Endodermal cell (in vitro differentiated cells): ENCODE results near the gene GRIP1. TPM values are rescaled to one million over a fixed set of nuclear protein-coding genes. Genes with fewer than 3 reads are reported as not detected.

Source experiments
- DNase-seq: peaks from one replicate; pipeline ENCODE4 v3.0.0-alpha.2; 2017
- H3K27ac ChIP-seq: 2 replicates; pipeline ENCODE4 v1.5.1; 2013; ENCODE audit warnings: mild to moderate bottlenecking, low read depth, low read length, moderate library complexity
- H3K27me3 ChIP-seq: 2 replicates; pipeline ENCODE4 v1.6.1; 2013; ENCODE audit warnings: mild to moderate bottlenecking, low read length, moderate library complexity; ENCODE audit not compliant: insufficient read depth, control insufficient read depth, poor library complexity, severe bottlenecking
- H3K36me3 ChIP-seq: 2 replicates; pipeline ENCODE4 v1.7.0; 2013; ENCODE audit warnings: mild to moderate bottlenecking, low read length, moderate library complexity; ENCODE audit not compliant: control insufficient read depth, insufficient read depth
- H3K4me1 ChIP-seq: one replicate; pipeline ENCODE4 v1.7.0; 2013; ENCODE audit warnings: low read length; ENCODE audit not compliant: control insufficient read depth, insufficient read depth
- H3K4me3 ChIP-seq: 2 replicates; pipeline ENCODE4 v1.5.1; 2013; ENCODE audit warnings: mild to moderate bottlenecking, low read length, moderate library complexity
- H3K9ac ChIP-seq: 2 replicates; pipeline ENCODE4 v1.6.1; 2013; ENCODE audit warnings: mild to moderate bottlenecking, low read length, moderate library complexity; ENCODE audit not compliant: poor library complexity, severe bottlenecking; ENCODE audit errors: extremely low read depth
- H3K9me3 ChIP-seq: 2 replicates; pipeline ENCODE4 v1.6.1; 2013; ENCODE audit warnings: mild to moderate bottlenecking, low read length, moderate library complexity; ENCODE audit not compliant: control insufficient read depth
- H3K27ac Mint-ChIP-seq: 2 replicates; pipeline ENCODE4 v1.8.0; 2020; ENCODE audit warnings: mixed read lengths
- H3K27me3 Mint-ChIP-seq: 2 replicates; pipeline ENCODE4 v1.8.0; 2021; ENCODE audit warnings: mild to moderate bottlenecking, mixed read lengths; ENCODE audit not compliant: insufficient read depth
- H3K36me3 Mint-ChIP-seq: 2 replicates; pipeline ENCODE4 v1.8.0; 2020; ENCODE audit warnings: low read depth, mixed read lengths
- H3K4me1 Mint-ChIP-seq: 2 replicates; pipeline ENCODE4 v1.8.0; 2020; ENCODE audit warnings: mixed read lengths
- H3K4me3 Mint-ChIP-seq: 2 replicates; pipeline ENCODE4 v1.8.0; 2020; ENCODE audit warnings: mild to moderate bottlenecking, moderate library complexity, mixed read lengths
- H3K9me3 Mint-ChIP-seq: 2 replicates; pipeline ENCODE4 v1.8.0; 2020; ENCODE audit warnings: mild to moderate bottlenecking, mixed read lengths
- WGBS, 2 experiments: methylation state at CpG; one replicate each; pipeline versions ENCODE4 v1.1.5 to v1.1.7; 2013; ENCODE audit warnings: missing lambda C conversion rate in 2 of 2, mixed read lengths in 1 of 2; ENCODE audit not compliant: insufficient coverage in 1 of 2, insufficient read length in 1 of 2; 5-methylcytosine and 5-hydroxymethylcytosine counted together
- total RNA-seq, 2 donors: library from RNA; stranded (reverse); fragmentation: NEBNext Ultra II Directional in 1 of 2; extraction: Animal tissue kit (Norgen Biotek cat#: 25700) in 1 of 2; gene quantifications; 2 replicates in 1 of 2; 3 replicates in 1 of 2; pipeline ENCODE4 v1.2.1, GENCODE V29; 2021
- TF ChIP-seq, protein P1 (sequence below): fragments of 200-600 bp; sonication (generic); conservative IDR thresholded peaks from 2 replicates; pipeline ENCODE4 v1.5.0; 2021; ENCODE audit warnings: antibody characterized with exemption, mild to moderate bottlenecking

GRIP1 gene
- total RNA-seq, 2 donors from 2014 or later: 41.0 to 47.6 TPM

DNA sequence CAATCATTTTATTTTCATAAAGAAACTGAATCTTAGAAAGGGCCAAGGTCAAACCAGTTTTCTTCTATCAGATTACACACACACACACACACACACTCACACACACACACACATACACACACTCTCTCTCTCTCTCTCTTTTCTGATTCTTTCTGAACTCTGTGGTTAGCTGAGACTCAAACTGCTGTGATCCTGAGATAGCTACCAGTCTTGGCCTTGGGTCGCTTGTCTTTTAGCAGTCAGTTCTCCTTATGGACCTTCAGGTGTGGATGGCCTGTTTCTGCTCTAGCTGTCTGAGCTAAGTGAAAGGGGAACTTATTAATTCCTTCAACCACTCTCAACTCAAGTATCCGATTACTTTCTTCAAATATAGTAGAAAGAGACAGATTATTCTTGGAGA, 145.1 kb downstream of the GRIP1 start:
- Histone ChIP-seq H3K4me3 (no peak overlapping the region), H3K27ac (no peak overlapping the region), H3K27me3 (no peaks in the 10 kb centered on the region), H3K9ac (no peak overlapping the region), H3K36me3 (no peaks in the 10 kb centered on the region), H3K9me3 (peaks cover 8% of the 10 kb centered on the region), H3K4me1 (no peaks in the 10 kb centered on the region)
- H3K9me3 Mint-ChIP-seq: peaks cover 10% of the 10 kb centered on the region
- H3K27ac Mint-ChIP-seq: no peak overlapping the region
- peaks cover 6% of the 10 kb centered on the region for H3K4me1 Mint-ChIP-seq
- H3K27me3 Mint-ChIP-seq: no peaks in the 10 kb centered on the region
- TF ChIP-seq, protein P1, sequence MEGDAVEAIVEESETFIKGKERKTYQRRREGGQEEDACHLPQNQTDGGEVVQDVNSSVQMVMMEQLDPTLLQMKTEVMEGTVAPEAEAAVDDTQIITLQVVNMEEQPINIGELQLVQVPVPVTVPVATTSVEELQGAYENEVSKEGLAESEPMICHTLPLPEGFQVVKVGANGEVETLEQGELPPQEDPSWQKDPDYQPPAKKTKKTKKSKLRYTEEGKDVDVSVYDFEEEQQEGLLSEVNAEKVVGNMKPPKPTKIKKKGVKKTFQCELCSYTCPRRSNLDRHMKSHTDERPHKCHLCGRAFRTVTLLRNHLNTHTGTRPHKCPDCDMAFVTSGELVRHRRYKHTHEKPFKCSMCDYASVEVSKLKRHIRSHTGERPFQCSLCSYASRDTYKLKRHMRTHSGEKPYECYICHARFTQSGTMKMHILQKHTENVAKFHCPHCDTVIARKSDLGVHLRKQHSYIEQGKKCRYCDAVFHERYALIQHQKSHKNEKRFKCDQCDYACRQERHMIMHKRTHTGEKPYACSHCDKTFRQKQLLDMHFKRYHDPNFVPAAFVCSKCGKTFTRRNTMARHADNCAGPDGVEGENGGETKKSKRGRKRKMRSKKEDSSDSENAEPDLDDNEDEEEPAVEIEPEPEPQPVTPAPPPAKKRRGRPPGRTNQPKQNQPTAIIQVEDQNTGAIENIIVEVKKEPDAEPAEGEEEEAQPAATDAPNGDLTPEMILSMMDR: no peak
- H3K4me3 Mint-ChIP-seq: no peak overlapping the region
- H3K36me3 Mint-ChIP-seq: peaks cover 11% of the 10 kb centered on the region
- WGBS, 2 experiments: 95% methylated on average over 1 of the region's 2 CpGs; no CpG with 5 or more reads in 1 of the 2 experiments
- DNase-seq: no peak

DNA sequence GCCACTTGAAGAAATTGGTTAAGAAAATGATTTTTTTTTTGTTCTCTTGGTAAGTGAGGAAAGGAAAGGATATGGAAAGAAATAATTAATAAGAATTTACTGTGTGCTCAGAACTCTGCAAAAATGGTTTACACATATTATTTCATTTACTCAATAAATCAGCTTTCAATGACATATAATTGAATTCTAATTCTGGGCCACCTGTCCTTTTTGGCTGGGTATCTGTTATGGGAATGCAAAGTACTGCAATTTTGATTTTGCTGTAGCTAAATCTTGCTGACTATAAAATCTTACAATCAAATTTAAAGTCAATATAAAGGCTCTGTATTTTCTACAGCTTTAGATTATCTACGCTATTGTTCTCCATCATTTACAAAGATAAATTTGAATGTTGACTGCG, 147.1 kb downstream of the GRIP1 start:
- H3K4me3 ChIP-seq: no peak overlapping the region
- WGBS, 2 experiments: 100% methylated on average over 1 to 2 of the region's 2 CpGs
- no peaks in the 10 kb centered on the region for H3K36me3 ChIP-seq
- no peaks in the 10 kb centered on the region for H3K27me3 ChIP-seq
- Mint-ChIP-seq H3K9me3 (peaks cover 20% of the 10 kb centered on the region), H3K36me3 (peaks cover 21% of the 10 kb centered on the region), H3K4me1 (peaks cover 6% of the 10 kb centered on the region), H3K27me3 (no peaks in the 10 kb centered on the region), H3K27ac (no peak overlapping the region), H3K4me3 (no peak overlapping the region)
- DNase-seq: no peak
- TF ChIP-seq, protein P1: no peak
- H3K4me1 ChIP-seq: no peaks in the 10 kb centered on the region
- H3K9me3 ChIP-seq: peaks cover 13% of the 10 kb centered on the region
- H3K9ac ChIP-seq: no peak overlapping the region
- H3K27ac ChIP-seq: no peak overlapping the region

DNA sequence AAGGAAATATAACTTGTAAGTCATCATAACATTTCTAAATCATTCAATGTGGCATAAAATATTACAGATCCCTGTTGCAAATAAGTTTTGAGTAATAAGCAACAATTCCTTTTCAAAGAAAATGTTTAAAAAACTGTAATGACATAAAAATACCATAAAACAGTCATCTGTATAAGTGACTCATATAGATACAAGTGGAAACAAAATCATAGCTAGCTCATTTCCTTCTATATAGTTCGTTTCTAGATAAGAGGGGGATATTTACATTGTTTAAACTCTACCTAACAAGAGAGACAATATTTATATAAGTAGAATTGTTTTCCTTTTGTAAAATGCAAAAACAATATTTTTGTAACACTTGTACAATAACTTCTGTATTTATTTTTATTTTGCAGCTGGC, 148.9 kb downstream of the GRIP1 start:
- Histone ChIP-seq H3K4me3 (no peak overlapping the region), H3K27ac (no peak overlapping the region), H3K4me1 (no peaks in the 10 kb centered on the region), H3K9ac (no peak overlapping the region), H3K9me3 (peaks cover 13% of the 10 kb centered on the region), H3K36me3 (no peaks in the 10 kb centered on the region), H3K27me3 (no peaks in the 10 kb centered on the region)
- WGBS, 2 experiments: no CpG with 5 or more reads among the region's 1 CpG
- Mint-ChIP-seq H3K36me3 (peaks cover 21% of the 10 kb centered on the region), H3K4me1 (peaks cover 6% of the 10 kb centered on the region), H3K9me3 (peaks cover 22% of the 10 kb centered on the region), H3K27ac (no peak overlapping the region), H3K27me3 (no peaks in the 10 kb centered on the region), H3K4me3 (no peak overlapping the region)
- TF ChIP-seq, protein P1: no peak
- no peak for DNase-seq
